ENCODE data around the gene TBC1D22A. TPM values are rescaled to one million over a fixed set of nuclear protein-coding genes. Genes with fewer than 3 reads are reported as not detected.

TBC1D22A gene
- polyA plus RNA-seq, 1 of the 3 experiments (the other 2 are of a cell fraction): 16.5 TPM

GRCh38 chr22:47032091-47032943 lies 269.9 kb downstream of the TBC1D22A start:
- no peak for DNase-seq
- Histone ChIP-seq H3K4me1 (ENCODE audit: control insufficient read depth in 1 of 2, insufficient read depth in 2 of 2, low read depth in 1 of 2, low read length in 1 of 2) (peaks cover 0 to 45% of the 10 kb centered on the region in 2 experiments; a peak in 1 of 4 replicates), H3K9me3 (no peaks in the 10 kb centered on the region), H3K79me2 (ENCODE audit: insufficient read depth) (no peaks in the 10 kb centered on the region), H4K20me1 (ENCODE audit: insufficient read depth) (no peaks in the 10 kb centered on the region; the same call in 1 of the 2 replicates), H3F3A (replicated peaks; ENCODE audit: insufficient read depth) (no peaks in the 10 kb centered on the region), H2AFZ (ENCODE audit: low read depth) (no peak overlapping the region), H3K4me3 (ENCODE audit: low read depth in 2 of 2, low read length in 1 of 2) (no peak overlapping the region), H3K27ac (ENCODE audit: low read depth in 2 of 2, low read length in 1 of 2) (no peak overlapping the region), H3K36me3 (replicated peaks in 1 of 2; ENCODE audit: control insufficient read depth in 1 of 2, insufficient read depth in 2 of 2, low read length in 1 of 2) (no peaks in the 10 kb centered on the region), H3K9me2 (no peaks in the 10 kb centered on the region), H3K4me2 (no peak overlapping the region), H3K9ac (no peak overlapping the region), H3K27me3 (ENCODE audit: insufficient read depth) (no peaks in the 10 kb centered on the region)
- 91% methylated on average over 5 of the region's 22 CpGs for WGBS (ENCODE audit: low lambda C conversion rate)
- no peak for TF ChIP-seq MAX (IDR thresholded peaks at IDR 0.05; ENCODE audit: low read depth)
- no peak for TF ChIP-seq TEAD4 (IDR thresholded peaks at IDR 0.05; ENCODE audit: borderline replicate concordance, insufficient read depth)
- TF ChIP-seq YY1 (IDR thresholded peaks at IDR 0.05; ENCODE audit: low read depth): no peak
- TF ChIP-seq ZBTB33 (IDR thresholded peaks at IDR 0.05; ENCODE audit: borderline replicate concordance, low read depth): no peak
- CTCF ChIA-PET: interaction anchor here (1.0 kb wide), 1 partner anchor 54 kb away, joined by 4 read pairs; no protein-coding TSS in a partner anchor
- POLR2A ChIA-PET: no interaction called here

- Histone ChIP-seq H3K4me1 (ENCODE audit: control insufficient read depth in 1 of 2, insufficient read depth in 2 of 2, low read depth in 1 of 2, low read length in 1 of 2) (peaks cover 0 to 45% of the 10 kb centered on the region in 2 experiments; a peak in 1 of 4 replicates), H4K20me1 (ENCODE audit: insufficient read depth) (no peaks in the 10 kb centered on the region; the same call in 1 of the 2 replicates), H3K9ac (no peak overlapping the region), H2AFZ (ENCODE audit: low read depth) (no peak overlapping the region), H3K9me2 (no peaks in the 10 kb centered on the region), H3K9me3 (no peaks in the 10 kb centered on the region), H3K79me2 (ENCODE audit: insufficient read depth) (no peaks in the 10 kb centered on the region), H3K36me3 (replicated peaks in 1 of 2; ENCODE audit: control insufficient read depth in 1 of 2, insufficient read depth in 2 of 2, low read length in 1 of 2) (no peaks in the 10 kb centered on the region), H3F3A (replicated peaks; ENCODE audit: insufficient read depth) (no peaks in the 10 kb centered on the region), H3K4me3 (ENCODE audit: low read depth in 2 of 2, low read length in 1 of 2) (no peak overlapping the region), H3K27me3 (ENCODE audit: insufficient read depth) (no peaks in the 10 kb centered on the region), H3K27ac (ENCODE audit: low read depth in 2 of 2, low read length in 1 of 2) (no peak overlapping the region), H3K4me2 (no peak overlapping the region)
- POLR2A ChIA-PET: no interaction called here
- WGBS (ENCODE audit: low lambda C conversion rate): 95% methylated on average over 14 of the region's 15 CpGs
- TF ChIP-seq TAF1 (IDR thresholded peaks at IDR 0.05; ENCODE audit: borderline replicate concordance, low read depth, low read length) (no peak), NFIC (IDR thresholded peaks at IDR 0.05; ENCODE audit: borderline replicate concordance) (no peak), SIN3A (IDR thresholded peaks at IDR 0.05; ENCODE audit: borderline replicate concordance, low read depth, low read length) (no peak)
- CTCF ChIA-PET: interaction anchor here (1.0 kb wide), 1 partner anchor 55 kb away, joined by 4 read pairs; no protein-coding TSS in a partner anchor
- DNase-seq: no peak
Measured at GRCh38 chr22:47032956-47033647, 270.7 kb downstream of the TBC1D22A start.
